Stimulated activated naive CD8-positive, alpha-beta T cell treated with anti-CD3 and anti-CD28 coated beads, Interleukin-15, Interleukin-2, amounts not matched to agents 100 ng/mL and 50 ng/mL, for 24 hours (primary cell): Measurements from ENCODE around the gene FRS3.
"Not testable (repeated sequence)": the region's sequence is repeated elsewhere in the genome, so short reads cannot be mapped to it uniquely, and the experiment has no call there.

Source experiments
- H3K27ac Mint-ChIP-seq: one replicate; pipeline ENCODE4 v1.8.0; 2021; ENCODE audit warnings: mild to moderate bottlenecking, mixed read lengths
- H3K27me3 Mint-ChIP-seq: one replicate; pipeline ENCODE4 v1.8.0; 2021; ENCODE audit warnings: mixed read lengths
- H3K36me3 Mint-ChIP-seq: one replicate; pipeline ENCODE4 v1.8.0; 2021; ENCODE audit warnings: low read depth, mixed read lengths
- H3K4me1 Mint-ChIP-seq: one replicate; pipeline ENCODE4 v1.8.0; 2021; ENCODE audit warnings: low read depth, mixed read lengths
- H3K4me3 Mint-ChIP-seq: one replicate; pipeline ENCODE4 v1.8.0; 2021; ENCODE audit warnings: mild to moderate bottlenecking, mixed read lengths
- H3K9me3 Mint-ChIP-seq: one replicate; pipeline ENCODE4 v1.8.0; 2021; ENCODE audit warnings: mixed read lengths

The FRS3 gene

GRCh38 chr6:41767112-41767833, 12.4 kb downstream of the FRS3 start:
- H3K27ac Mint-ChIP-seq, result no peak overlapping the region
- H3K4me3 Mint-ChIP-seq, result no peak overlapping the region
- H3K4me1 Mint-ChIP-seq, result peaks cover 3% of the 10 kb centered on the region
- H3K36me3 Mint-ChIP-seq, result peaks cover 12% of the 10 kb centered on the region
- no peaks in the 10 kb centered on the region for H3K9me3 Mint-ChIP-seq
- no peaks in the 10 kb centered on the region for H3K27me3 Mint-ChIP-seq

- H3K36me3 Mint-ChIP-seq, H3K27me3 Mint-ChIP-seq, H3K9me3 Mint-ChIP-seq, H3K4me3 Mint-ChIP-seq, H3K4me1 Mint-ChIP-seq: not testable (repeated sequence)
- peak overlapping the region; percentile 45 for H3K27ac Mint-ChIP-seq
These were observed 13.5 kb downstream of the FRS3 start for GRCh38 chr6:41766043-41766664.

DNA sequence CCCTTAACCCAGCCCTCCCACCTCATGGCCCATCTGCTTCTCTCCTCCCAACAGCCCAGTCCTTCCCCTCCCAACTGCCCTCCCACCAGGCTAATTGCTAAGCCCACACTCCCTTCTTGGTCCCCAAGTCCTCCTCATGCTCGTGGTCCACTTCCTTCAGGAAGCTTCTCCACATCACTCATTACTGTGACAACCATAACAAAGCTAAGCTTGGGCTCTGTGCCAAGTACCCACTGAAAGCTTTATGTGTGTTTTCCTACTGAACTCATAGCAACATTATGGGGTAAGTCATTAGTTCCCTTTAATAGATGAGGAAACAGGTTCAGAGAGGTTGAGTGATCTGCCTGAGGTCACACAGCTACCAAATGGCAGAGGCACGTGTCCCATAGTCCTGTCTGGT, 16.2 kb downstream of the FRS3 start:
- H3K27me3 Mint-ChIP-seq, result no peaks in the 10 kb centered on the region
- no peaks in the 10 kb centered on the region for H3K36me3 Mint-ChIP-seq
- H3K9me3 Mint-ChIP-seq, result no peaks in the 10 kb centered on the region
- H3K27ac Mint-ChIP-seq, result no peak overlapping the region
- no peak overlapping the region for H3K4me3 Mint-ChIP-seq
- no peaks in the 10 kb centered on the region for H3K4me1 Mint-ChIP-seq

DNA sequence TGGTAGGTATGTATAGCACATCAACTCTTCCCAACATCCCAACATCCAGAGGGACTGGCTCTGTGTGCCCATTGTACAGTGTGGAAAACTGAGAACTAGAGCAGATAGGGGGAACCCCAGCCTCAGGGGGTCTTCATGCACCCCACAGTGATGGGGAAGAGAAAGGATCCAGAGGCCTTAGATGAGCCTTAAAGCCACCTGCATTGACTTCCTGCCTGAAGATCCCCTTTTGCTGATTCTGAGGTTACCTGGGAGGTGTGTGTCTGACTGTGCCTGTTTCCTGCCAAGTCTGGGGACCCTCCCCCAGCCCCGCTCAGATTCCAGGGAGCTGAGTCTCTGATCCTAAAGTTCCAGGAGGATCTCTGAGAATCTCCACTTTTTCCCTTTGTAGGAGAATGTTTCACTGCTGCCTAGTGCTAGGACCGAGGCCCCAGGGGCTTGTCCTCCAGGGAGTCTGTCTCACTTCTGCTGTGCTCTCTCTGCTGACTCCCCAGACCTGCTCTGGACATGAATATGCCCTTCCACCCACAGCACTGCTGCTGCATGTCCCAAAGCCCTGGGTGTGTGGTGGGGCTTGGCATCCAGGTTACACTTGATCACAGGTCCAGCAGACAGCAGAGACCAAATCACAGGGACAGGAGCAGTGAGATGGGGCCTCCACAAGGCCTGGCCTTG, 19.7 kb downstream of the FRS3 start:
- no peaks in the 10 kb centered on the region for H3K9me3 Mint-ChIP-seq
- no peaks in the 10 kb centered on the region for H3K36me3 Mint-ChIP-seq
- H3K4me3 Mint-ChIP-seq, result no peak overlapping the region
- no peaks in the 10 kb centered on the region for H3K4me1 Mint-ChIP-seq
- no peaks in the 10 kb centered on the region for H3K27me3 Mint-ChIP-seq
- H3K27ac Mint-ChIP-seq, result no peak overlapping the region

DNA sequence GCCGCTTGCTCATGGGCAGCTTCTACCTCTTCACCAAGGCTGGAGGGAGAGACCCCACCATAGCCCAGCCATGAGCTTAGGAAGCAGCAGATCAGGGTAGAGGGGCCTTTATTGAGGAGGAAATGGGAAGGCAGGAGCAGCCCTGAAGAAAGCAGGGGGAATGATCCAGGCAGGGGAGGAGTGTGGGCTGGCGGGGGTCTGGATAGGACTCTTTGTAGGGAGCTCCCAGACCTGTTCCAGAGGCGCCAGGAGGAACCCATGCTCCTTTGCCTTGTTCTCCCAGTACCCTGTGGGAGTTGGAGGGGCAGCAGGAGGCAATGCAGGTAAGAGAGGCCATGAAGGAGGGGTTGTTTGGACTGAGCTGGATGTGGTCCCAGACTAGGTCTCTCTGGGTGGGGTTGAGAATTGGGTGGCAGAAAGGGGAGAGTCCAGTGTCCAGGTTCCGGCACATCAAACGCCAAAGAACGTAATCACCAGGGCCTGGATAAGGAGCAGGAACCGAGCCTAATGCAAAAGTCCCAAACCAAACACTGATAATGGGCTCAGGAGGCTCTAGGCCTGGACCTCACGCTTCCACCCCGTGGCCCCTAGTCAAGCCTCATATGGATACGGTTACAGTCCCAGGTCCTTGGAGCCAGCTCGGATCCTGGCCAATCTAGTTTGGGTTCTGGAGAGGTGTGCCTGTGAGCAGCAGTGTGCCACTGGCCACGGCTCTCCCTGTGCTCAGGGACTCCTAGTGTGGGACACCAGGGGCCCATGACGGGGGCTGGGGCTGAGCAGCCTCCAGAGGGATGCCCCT, 20.4 kb downstream of the FRS3 start:
- no peaks in the 10 kb centered on the region for H3K27me3 Mint-ChIP-seq
- H3K27ac Mint-ChIP-seq, result no peak overlapping the region
- no peak overlapping the region for H3K4me3 Mint-ChIP-seq
- no peaks in the 10 kb centered on the region for H3K4me1 Mint-ChIP-seq
- H3K36me3 Mint-ChIP-seq, result no peaks in the 10 kb centered on the region
- no peaks in the 10 kb centered on the region for H3K9me3 Mint-ChIP-seq

DNA sequence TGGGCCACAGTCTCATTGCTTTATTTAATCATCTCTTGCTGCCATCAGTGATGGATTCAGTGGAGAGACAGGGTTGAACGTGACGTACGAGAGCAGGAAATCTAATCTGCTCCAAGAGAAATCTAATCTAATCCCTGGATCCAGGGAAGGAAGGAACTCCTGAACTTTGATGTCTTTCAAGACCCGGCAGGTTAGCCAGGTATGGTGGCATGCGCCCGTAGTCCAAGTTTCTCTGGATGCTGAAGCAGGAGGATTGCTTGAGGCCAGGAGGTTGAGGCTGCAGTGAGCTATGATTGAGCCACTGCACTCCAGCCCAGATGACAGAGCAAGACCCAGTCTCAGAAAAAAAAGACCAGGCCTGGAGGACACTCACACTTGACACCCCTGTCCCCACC, 21.1 kb downstream of the FRS3 start:
- Mint-ChIP-seq H3K4me1 (no peaks in the 10 kb centered on the region), H3K9me3 (no peaks in the 10 kb centered on the region), H3K27ac (no peak overlapping the region), H3K27me3 (no peaks in the 10 kb centered on the region), H3K4me3 (no peak overlapping the region), H3K36me3 (no peaks in the 10 kb centered on the region)

DNA sequence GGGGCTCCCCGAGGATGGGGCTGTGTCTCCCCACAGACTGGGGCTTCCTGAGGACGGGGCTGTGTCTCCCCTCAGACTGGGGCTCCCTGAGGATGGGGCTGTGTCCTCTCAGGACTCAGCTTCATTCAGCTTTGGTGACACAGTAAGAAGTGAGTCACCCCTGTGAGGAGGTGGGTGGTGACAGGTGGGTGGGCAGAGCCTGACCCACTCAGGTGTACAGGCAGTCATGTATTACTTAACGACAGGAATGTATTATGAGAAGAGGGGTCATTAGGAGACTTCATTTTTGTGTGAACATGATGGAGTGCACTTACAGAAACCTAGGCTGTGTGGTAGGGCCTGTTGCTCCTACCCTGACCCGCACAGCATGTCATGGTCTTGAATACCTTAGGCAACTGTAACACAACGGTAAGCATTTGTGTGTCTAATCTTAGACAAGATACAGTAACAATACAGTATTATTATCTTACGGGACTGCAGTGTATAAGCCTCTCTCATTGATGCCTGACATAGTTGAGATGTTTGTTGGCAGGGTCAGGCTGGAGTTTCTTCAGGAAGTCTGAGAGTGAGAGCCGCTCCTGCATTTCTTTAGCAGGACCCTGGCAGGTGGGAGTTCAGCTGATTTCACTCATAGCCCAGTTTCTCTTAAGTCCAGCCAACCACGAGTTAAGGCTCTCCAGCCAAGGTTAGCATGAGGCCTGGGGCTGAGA, 21.6 kb downstream of the FRS3 start:
- no peak overlapping the region for H3K27ac Mint-ChIP-seq
- H3K36me3 Mint-ChIP-seq, result no peaks in the 10 kb centered on the region
- no peaks in the 10 kb centered on the region for H3K9me3 Mint-ChIP-seq
- H3K4me3 Mint-ChIP-seq, result no peak overlapping the region
- H3K4me1 Mint-ChIP-seq, result no peaks in the 10 kb centered on the region
- H3K27me3 Mint-ChIP-seq, result no peaks in the 10 kb centered on the region

GRCh38 chr6:41757271-41757670, 22.4 kb downstream of the FRS3 start:
- Mint-ChIP-seq H3K27me3 (no peaks in the 10 kb centered on the region), H3K9me3 (no peaks in the 10 kb centered on the region), H3K4me1 (no peaks in the 10 kb centered on the region), H3K27ac (no peak overlapping the region), H3K4me3 (no peak overlapping the region), H3K36me3 (no peaks in the 10 kb centered on the region)

DNA sequence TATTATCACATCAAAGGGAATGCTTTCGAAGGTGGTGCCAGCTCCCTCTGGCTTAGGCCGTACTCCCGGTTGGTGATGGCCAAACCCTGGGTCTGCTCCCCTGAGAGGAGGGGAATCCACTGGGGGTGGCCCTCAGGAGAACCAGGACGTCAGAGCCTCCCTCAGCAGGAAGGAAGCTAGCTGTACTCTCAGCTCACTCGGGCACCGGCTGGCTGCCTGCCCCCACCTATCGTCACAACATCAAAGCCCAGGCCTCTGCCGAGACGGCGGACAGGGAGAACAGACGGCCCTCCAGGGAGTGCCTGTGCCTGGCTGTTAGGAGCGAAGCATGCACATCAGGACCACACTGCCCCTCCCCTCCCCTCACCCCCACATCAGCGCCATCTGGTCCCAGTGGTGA, 23.3 kb downstream of the FRS3 start:
- no peaks in the 10 kb centered on the region for H3K27me3 Mint-ChIP-seq
- H3K36me3 Mint-ChIP-seq, result no peaks in the 10 kb centered on the region
- no peaks in the 10 kb centered on the region for H3K4me1 Mint-ChIP-seq
- no peaks in the 10 kb centered on the region for H3K9me3 Mint-ChIP-seq
- H3K27ac Mint-ChIP-seq, result no peak overlapping the region
- no peak overlapping the region for H3K4me3 Mint-ChIP-seq

- H3K4me1 Mint-ChIP-seq, result no peaks in the 10 kb centered on the region
- no peaks in the 10 kb centered on the region for H3K27me3 Mint-ChIP-seq
- no peak overlapping the region for H3K4me3 Mint-ChIP-seq
These were observed 23.8 kb downstream of the FRS3 start for GRCh38 chr6:41755895-41756294.

GRCh38 chr6:41750374-41750773, 29.3 kb downstream of the FRS3 start:
- Mint-ChIP-seq H3K9me3 (no peaks in the 10 kb centered on the region), H3K27ac (no peak overlapping the region), H3K27me3 (no peaks in the 10 kb centered on the region), H3K36me3 (no peaks in the 10 kb centered on the region), H3K4me1 (no peaks in the 10 kb centered on the region), H3K4me3 (no peak overlapping the region)

More at GRCh38 chr6:41755895-41756294, 23.8 kb downstream of the FRS3 start:
- Mint-ChIP-seq H3K9me3 (no peaks in the 10 kb centered on the region), H3K27ac (no peak overlapping the region), H3K36me3 (no peaks in the 10 kb centered on the region)

DNA sequence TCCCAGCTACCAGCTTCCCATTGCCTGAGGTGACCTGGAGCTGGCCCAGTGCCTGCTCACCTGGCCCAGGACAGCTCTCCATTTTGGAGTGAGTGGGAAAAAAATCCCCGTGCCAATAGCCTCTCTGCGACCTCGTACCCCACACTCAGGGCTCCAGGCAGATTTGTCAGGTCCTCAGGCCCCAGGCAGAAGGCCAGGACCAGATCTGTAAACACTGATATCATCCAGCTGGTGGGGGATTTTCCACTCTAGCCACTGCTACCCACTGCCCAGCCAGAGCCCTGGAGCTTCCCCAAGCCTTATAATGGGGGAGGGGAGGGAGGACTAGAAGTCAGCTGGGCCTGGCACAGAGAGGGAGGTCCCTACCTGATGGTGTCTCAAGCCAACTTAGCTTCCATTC, 31.2 kb downstream of the FRS3 start:
- Mint-ChIP-seq H3K4me3 (no peak overlapping the region), H3K27ac (no peak overlapping the region), H3K27me3 (no peaks in the 10 kb centered on the region), H3K36me3 (no peaks in the 10 kb centered on the region), H3K9me3 (no peaks in the 10 kb centered on the region), H3K4me1 (no peaks in the 10 kb centered on the region)

DNA sequence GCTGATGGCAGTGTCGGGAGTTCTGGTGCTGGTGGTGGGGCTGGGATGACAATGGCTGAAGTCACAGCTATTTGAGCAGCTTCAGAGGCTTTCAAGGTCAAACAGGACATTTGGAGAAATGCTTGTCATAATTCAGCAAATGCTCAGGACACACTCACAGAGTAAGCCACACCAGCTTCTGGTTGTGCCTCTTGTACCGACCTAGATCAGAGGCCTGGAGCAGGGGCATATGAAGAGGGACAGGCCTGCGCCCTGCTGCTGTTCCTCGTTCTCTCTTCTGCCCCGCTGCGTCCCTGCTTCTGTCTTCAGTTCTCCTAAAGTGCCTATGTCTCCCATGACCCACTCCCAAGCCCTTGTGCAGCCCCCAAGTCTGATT, 31.6 kb downstream of the FRS3 start:
- no peaks in the 10 kb centered on the region for H3K36me3 Mint-ChIP-seq
- H3K27ac Mint-ChIP-seq, result no peak overlapping the region
- no peaks in the 10 kb centered on the region for H3K4me1 Mint-ChIP-seq
- H3K9me3 Mint-ChIP-seq, result no peaks in the 10 kb centered on the region
- H3K27me3 Mint-ChIP-seq, result no peaks in the 10 kb centered on the region
- no peak overlapping the region for H3K4me3 Mint-ChIP-seq

DNA sequence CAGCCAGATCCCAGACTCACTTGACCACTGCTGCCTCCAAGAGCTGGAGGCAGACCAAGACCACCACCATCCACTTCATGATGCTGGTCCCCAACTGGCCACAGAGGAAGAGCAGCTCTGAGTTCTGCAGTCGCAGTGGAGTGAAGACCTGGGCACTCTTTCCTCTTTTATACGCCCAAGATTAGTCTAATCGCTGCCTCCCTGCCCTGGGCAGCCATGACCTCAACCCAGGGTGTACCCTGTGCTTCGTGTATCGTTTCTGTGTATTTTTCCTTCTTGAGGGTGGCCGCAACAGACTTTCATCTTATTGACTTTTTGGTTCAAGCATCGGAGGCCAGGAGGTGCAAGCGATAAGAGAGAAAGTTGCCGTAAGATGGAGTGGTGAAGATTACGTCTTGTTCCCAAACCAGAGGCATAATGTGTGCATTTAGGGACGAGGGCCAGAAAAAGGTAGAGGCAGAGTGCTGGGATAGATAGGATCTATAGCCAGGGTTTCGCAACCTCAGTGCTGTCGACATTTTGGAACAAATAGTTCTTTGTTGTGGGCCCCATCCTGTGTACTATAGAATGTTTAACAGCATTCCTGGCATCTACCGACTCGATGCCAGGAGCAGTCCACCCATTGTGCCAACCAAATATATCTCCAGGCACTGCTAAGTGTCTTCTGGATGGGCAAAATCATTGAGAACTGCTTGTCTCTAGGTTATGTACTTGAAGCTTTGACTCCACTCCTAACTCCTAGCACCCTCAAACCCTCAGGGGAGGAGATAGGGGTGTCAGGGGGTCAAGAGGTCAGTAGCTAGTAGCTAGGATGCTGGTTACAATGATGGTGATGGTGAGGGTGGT, 32.2 kb downstream of the FRS3 start, which contains the start of gene PGC:
PGC (minus strand) TSS at position 142 of the 846 bp plus-strand sequence; CDS start at position 79, 63 bp downstream.
- no peaks in the 10 kb centered on the region for H3K36me3 Mint-ChIP-seq
- no peak within 1 kb of the TSS for H3K27ac Mint-ChIP-seq
- no peaks in the 10 kb centered on the region for H3K27me3 Mint-ChIP-seq
- no peak within 1 kb of the TSS for H3K4me3 Mint-ChIP-seq
- no peaks in the 10 kb centered on the region for H3K4me1 Mint-ChIP-seq
- no peaks in the 10 kb centered on the region for H3K9me3 Mint-ChIP-seq
